HUES48 (cell line): Measurements from ENCODE around the gene LRCH4.
A peak's percentile ranks its signal among the peaks of the same experiment; 100 is the strongest.

Experiments
- H3K27ac ChIP-seq: one replicate; pipeline ENCODE4 v1.7.0; 2013; ENCODE audit warnings: low read depth, low read length, inconsistent platforms
- H3K27me3 ChIP-seq: 2 replicates; pipeline ENCODE4 v1.6.1; 2013; ENCODE audit warnings: mild to moderate bottlenecking, low read length; ENCODE audit not compliant: control insufficient read depth, insufficient read depth
- H3K36me3 ChIP-seq: 2 replicates; pipeline ENCODE4 v1.6.1; 2013; ENCODE audit warnings: low read length; ENCODE audit not compliant: control insufficient read depth, insufficient read depth
- H3K4me1 ChIP-seq: 2 replicates; pipeline ENCODE4 v1.6.1; 2013; ENCODE audit warnings: mild to moderate bottlenecking, low read length; ENCODE audit not compliant: control insufficient read depth, insufficient read depth
- H3K4me3 ChIP-seq: 2 replicates; pipeline ENCODE4 v1.5.1; 2013; ENCODE audit warnings: mild to moderate bottlenecking, low read depth, low read length
- H3K9ac ChIP-seq: 2 replicates; pipeline ENCODE4 v1.6.1; 2013; ENCODE audit warnings: mild to moderate bottlenecking, low read depth, low read length, moderate library complexity
- H3K9me3 ChIP-seq: 2 replicates; pipeline ENCODE4 v1.6.1; 2013; ENCODE audit warnings: low read length; ENCODE audit not compliant: control insufficient read depth, insufficient read depth

Gene LRCH4

GRCh38 chr7:100585511-100586265 is at the start of gene LRCH4:
Gene LRCH4 (minus strand): TSS chr7:100586129. CDS start chr7:100586100, 29 bp downstream.
- H3K4me3 ChIP-seq: peak within 1 kb of the TSS; percentile 91
- H3K9me3 ChIP-seq: no peaks in the 10 kb centered on the region
- peak within 1 kb of the TSS; percentile 87 for H3K9ac ChIP-seq
- H3K27me3 ChIP-seq: peaks cover 8% of the 10 kb centered on the region
- H3K4me1 ChIP-seq: peaks cover 27% of the 10 kb centered on the region
- H3K27ac ChIP-seq: peak within 1 kb of the TSS; percentile 98
- H3K36me3 ChIP-seq: peaks cover 16% of the 10 kb centered on the region

GRCh38 chr7:100632951-100633717 is 47.2 kb upstream of the LRCH4 start:
- Histone ChIP-seq H3K9me3 (no peaks in the 10 kb centered on the region), H3K27me3 (peaks cover 15% of the 10 kb centered on the region), H3K9ac (0 out of 2 replicates have a peak overlapping the region, but pooled peaks have one; percentile 33), H3K36me3 (no peaks in the 10 kb centered on the region), H3K4me3 (peak overlapping the region; percentile 73), H3K27ac (no peak overlapping the region), H3K4me1 (no peaks in the 10 kb centered on the region)

- H3K9me3 ChIP-seq: no peaks in the 10 kb centered on the region
- no peak overlapping the region for H3K4me3 ChIP-seq
- peaks cover 3% of the 10 kb centered on the region; the same call in 1 of the 2 replicates for H3K4me1 ChIP-seq
- no peak overlapping the region for H3K9ac ChIP-seq
- H3K27me3 ChIP-seq: peaks cover 20% of the 10 kb centered on the region
- no peaks in the 10 kb centered on the region for H3K36me3 ChIP-seq
- H3K27ac ChIP-seq: no peak overlapping the region
These were observed 44.1 kb upstream of the LRCH4 start for GRCh38 chr7:100630066-100630465.

- Histone ChIP-seq H3K27ac (no peak overlapping the region), H3K4me1 (peaks cover 3% of the 10 kb centered on the region; the same call in 1 of the 2 replicates), H3K9ac (no peak overlapping the region), H3K9me3 (no peaks in the 10 kb centered on the region), H3K27me3 (peaks cover 20% of the 10 kb centered on the region), H3K36me3 (no peaks in the 10 kb centered on the region), H3K4me3 (no peak overlapping the region)
These were observed 43.3 kb upstream of the LRCH4 start for GRCh38 chr7:100629117-100629716.

GRCh38 chr7:100627238-100627549 is 41.3 kb upstream of the LRCH4 start:
- Histone ChIP-seq H3K4me3 (peak overlapping the region; percentile 56; the same call in 1 of the 2 replicates), H3K36me3 (no peaks in the 10 kb centered on the region), H3K9ac (no peak overlapping the region), H3K4me1 (peaks cover 3% of the 10 kb centered on the region; the same call in 1 of the 2 replicates), H3K27me3 (peaks cover 9% of the 10 kb centered on the region), H3K27ac (no peak overlapping the region), H3K9me3 (no peaks in the 10 kb centered on the region)

GRCh38 chr7:100626530-100627237 is 40.8 kb upstream of the LRCH4 start:
- H3K9me3 ChIP-seq: no peaks in the 10 kb centered on the region
- no peak overlapping the region for H3K27ac ChIP-seq
- H3K36me3 ChIP-seq: no peaks in the 10 kb centered on the region
- H3K4me3 ChIP-seq: peak overlapping the region; percentile 56
- peaks cover 3% of the 10 kb centered on the region; the same call in 1 of the 2 replicates for H3K4me1 ChIP-seq
- H3K27me3 ChIP-seq: peaks cover 5% of the 10 kb centered on the region
- H3K9ac ChIP-seq: no peak overlapping the region

- H3K4me1 ChIP-seq: peaks cover 3% of the 10 kb centered on the region; the same call in 1 of the 2 replicates
- no peaks in the 10 kb centered on the region for H3K36me3 ChIP-seq
- peaks cover 5% of the 10 kb centered on the region for H3K27me3 ChIP-seq
- H3K27ac ChIP-seq: no peak overlapping the region
- H3K4me3 ChIP-seq: peak overlapping the region; percentile 56
- no peak overlapping the region for H3K9ac ChIP-seq
- no peaks in the 10 kb centered on the region for H3K9me3 ChIP-seq
These were observed 40.1 kb upstream of the LRCH4 start for GRCh38 chr7:100626055-100626454.

- H3K9me3 ChIP-seq: no peaks in the 10 kb centered on the region
- peaks cover 3% of the 10 kb centered on the region; the same call in 1 of the 2 replicates for H3K4me1 ChIP-seq
- no peaks in the 10 kb centered on the region for H3K36me3 ChIP-seq
- H3K9ac ChIP-seq: no peak overlapping the region
- no peak overlapping the region for H3K4me3 ChIP-seq
- H3K27ac ChIP-seq: no peak overlapping the region
- peaks cover 5% of the 10 kb centered on the region for H3K27me3 ChIP-seq
These were observed 38.3 kb upstream of the LRCH4 start for GRCh38 chr7:100623951-100624824.

GRCh38 chr7:100621554-100621953 is 35.6 kb upstream of the LRCH4 start:
- Histone ChIP-seq H3K9ac (no peak overlapping the region), H3K4me1 (no peaks in the 10 kb centered on the region), H3K4me3 (no peak overlapping the region), H3K27me3 (peaks cover 5% of the 10 kb centered on the region), H3K27ac (no peak overlapping the region), H3K36me3 (no peaks in the 10 kb centered on the region), H3K9me3 (no peaks in the 10 kb centered on the region)

- no peak overlapping the region for H3K4me3 ChIP-seq
- H3K9me3 ChIP-seq: no peaks in the 10 kb centered on the region
- no peak overlapping the region for H3K9ac ChIP-seq
- no peaks in the 10 kb centered on the region for H3K4me1 ChIP-seq
- no peaks in the 10 kb centered on the region for H3K36me3 ChIP-seq
- H3K27me3 ChIP-seq: peaks cover 2% of the 10 kb centered on the region
- no peak overlapping the region for H3K27ac ChIP-seq
These were observed 34.9 kb upstream of the LRCH4 start for GRCh38 chr7:100620804-100621203.
